Fibroblast of peridontal ligament (primary cell): ENCODE data around the gene USP48.

Experiments
- DNase-seq: peaks from one replicate; pipeline ENCODE4 v3.0.0-alpha.2; 2010; ENCODE audit errors: extremely low read depth

Gene USP48

GRCh38 chr1:21749859-21750468 lies 33.0 kb downstream of the USP48 start:
- no peak for DNase-seq

GRCh38 chr1:21749109-21749508 lies 33.8 kb downstream of the USP48 start:
- no peak for DNase-seq

GRCh38 chr1:21743476-21743875 lies 39.5 kb downstream of the USP48 start:
- no peak for DNase-seq

GRCh38 chr1:21742578-21742977 lies 40.4 kb downstream of the USP48 start:
- peak; percentile 13 for DNase-seq

- DNase-seq = no peak
Observed at GRCh38 chr1:21741206-21741605, 41.7 kb downstream of the USP48 start.

- DNase-seq = no peak
Observed at GRCh38 chr1:21736876-21737275, 46.1 kb downstream of the USP48 start.

GRCh38 chr1:21736011-21736410 lies 46.9 kb downstream of the USP48 start:
- DNase-seq = no peak

- no peak for DNase-seq
Observed at GRCh38 chr1:21734526-21734925, 48.4 kb downstream of the USP48 start.

GRCh38 chr1:21732664-21733063 lies 50.3 kb downstream of the USP48 start:
- no peak for DNase-seq

GRCh38 chr1:21725748-21726392 lies 57.1 kb downstream of the USP48 start:
- DNase-seq = no peak

GRCh38 chr1:21724570-21724969 lies 58.4 kb downstream of the USP48 start:
- DNase-seq = no peak

GRCh38 chr1:21724098-21724497 lies 58.9 kb downstream of the USP48 start:
- DNase-seq = no peak

GRCh38 chr1:21721295-21721985 lies 61.5 kb downstream of the USP48 start:
- DNase-seq = no peak

- no peak for DNase-seq
Observed at GRCh38 chr1:21716169-21716568, 66.8 kb downstream of the USP48 start.

- DNase-seq = no peak
Observed at GRCh38 chr1:21707891-21708290, 75.1 kb downstream of the USP48 start.

GRCh38 chr1:21707086-21707840 lies 75.7 kb downstream of the USP48 start:
- DNase-seq = peak; percentile 10

- peak; percentile 71 for DNase-seq
Observed at GRCh38 chr1:21706151-21706835, 76.7 kb downstream of the USP48 start.

- no peak for DNase-seq
Observed at GRCh38 chr1:21705303-21705980, 77.5 kb downstream of the USP48 start.

GRCh38 chr1:21704145-21704544 lies 78.8 kb downstream of the USP48 start:
- DNase-seq = peak; percentile 24

- DNase-seq = peak; percentile 89
Observed at GRCh38 chr1:21703318-21703963, 79.5 kb downstream of the USP48 start.

GRCh38 chr1:21702780-21703179 lies 80.2 kb downstream of the USP48 start:
- no peak for DNase-seq
